GM12874 (cell line): ENCODE results near the gene ID2.

Experiments used
- CTCF ChIP-seq: IDR thresholded peaks from 2 replicates; pipeline ENCODE4 v1.5.1; 2011; ENCODE audit warnings: low read depth, mild to moderate bottlenecking, control low read depth, low read length, moderate library complexity; ENCODE audit not compliant: insufficient read depth

The ID2 gene

GRCh38 chr2:8671176-8671575 is 10.7 kb upstream of the ID2 start:
- TF ChIP-seq CTCF: no peak

DNA sequence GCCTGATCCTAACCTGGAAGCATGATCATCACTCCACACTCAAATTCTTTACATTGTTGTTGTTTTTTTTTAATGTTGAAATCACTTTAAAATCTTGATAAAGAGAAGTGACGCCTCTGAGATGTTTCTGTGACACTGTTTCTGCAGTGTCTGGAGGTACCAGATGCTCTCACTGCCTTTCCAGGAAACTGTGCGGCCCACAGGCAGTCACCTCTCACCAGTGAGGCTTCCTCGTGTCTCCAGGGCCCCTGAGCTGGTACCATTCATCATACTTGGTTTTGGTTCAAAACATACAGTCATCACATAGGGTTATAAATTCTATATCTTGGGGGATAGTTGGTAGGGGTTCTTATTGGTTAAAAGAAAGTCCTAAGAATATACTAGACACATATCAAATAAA is 10.1 kb upstream of the ID2 start:
- TF ChIP-seq CTCF: no peak

- no peak for TF ChIP-seq CTCF
Measured at GRCh38 chr2:8672940-8673339, 8.9 kb upstream of the ID2 start.

- no peak for TF ChIP-seq CTCF
Measured at GRCh38 chr2:8673381-8673780, 8.5 kb upstream of the ID2 start.

GRCh38 chr2:8674420-8675009 is 7.3 kb upstream of the ID2 start:
- no peak for TF ChIP-seq CTCF

- no peak for TF ChIP-seq CTCF
Measured at GRCh38 chr2:8675543-8675942, 6.3 kb upstream of the ID2 start.

DNA sequence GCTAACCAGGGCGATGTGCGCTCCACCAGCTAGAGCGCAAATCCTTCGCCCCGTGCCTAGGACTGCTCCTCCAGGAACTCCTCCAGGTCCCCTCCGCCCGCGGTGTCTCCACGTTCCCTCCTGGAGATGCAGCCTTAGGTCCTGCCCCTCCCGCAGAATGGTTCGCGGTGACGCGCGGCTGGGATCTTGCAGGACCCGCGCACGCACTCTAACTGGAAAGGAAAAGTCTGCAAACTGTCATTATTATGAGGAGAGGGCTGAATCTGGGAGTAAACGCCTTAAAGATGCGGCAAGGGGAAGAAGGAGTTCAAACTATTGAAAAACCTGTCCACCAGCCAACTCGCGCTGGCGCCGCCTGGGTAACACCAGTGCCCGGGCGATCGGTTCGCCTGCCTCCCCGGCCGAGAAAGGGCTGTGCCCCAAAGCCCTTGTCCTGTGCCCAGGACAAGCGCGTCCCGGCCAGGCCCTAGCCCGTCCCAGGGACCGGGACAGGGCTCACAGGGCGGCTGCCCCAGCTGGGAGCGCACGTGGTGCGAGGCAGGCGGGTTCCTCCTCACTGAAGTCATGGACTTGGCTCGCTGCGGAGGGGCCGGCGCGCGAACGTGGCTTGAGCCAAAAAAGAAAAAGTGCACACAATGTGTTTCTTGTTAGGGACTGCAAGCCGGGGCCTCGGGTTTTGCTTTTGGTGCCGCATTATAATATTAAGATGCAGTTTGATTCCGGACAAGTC is 5.5 kb upstream of the ID2 start:
- TF ChIP-seq CTCF: no peak
